PFSK-1 (cell line): Measurements from ENCODE around the gene NCKAP1.

ENCODE experiments used
- TAF1 ChIP-seq: IDR thresholded peaks from 2 replicates; pipeline ENCODE4 v1.6.1; 2012; ENCODE audit warnings: low read length, control low read depth, borderline replicate concordance; ENCODE audit not compliant: insufficient read depth
- TF ChIP-seq, protein P1 (sequence below), 2 experiments: IDR thresholded peaks; 2 replicates each; pipeline versions ENCODE4 v1.6.1 to v1.8.0; 2011 to 2012; ENCODE audit warnings: low read depth in 2 of 2, low read length in 2 of 2, control low read depth in 1 of 2, inconsistent platforms in 1 of 2, mild to moderate bottlenecking in 1 of 2, moderate library complexity in 1 of 2; ENCODE audit not compliant: insufficient read depth in 1 of 2

- no peak for TF ChIP-seq TAF1
- TF ChIP-seq, protein P1, sequence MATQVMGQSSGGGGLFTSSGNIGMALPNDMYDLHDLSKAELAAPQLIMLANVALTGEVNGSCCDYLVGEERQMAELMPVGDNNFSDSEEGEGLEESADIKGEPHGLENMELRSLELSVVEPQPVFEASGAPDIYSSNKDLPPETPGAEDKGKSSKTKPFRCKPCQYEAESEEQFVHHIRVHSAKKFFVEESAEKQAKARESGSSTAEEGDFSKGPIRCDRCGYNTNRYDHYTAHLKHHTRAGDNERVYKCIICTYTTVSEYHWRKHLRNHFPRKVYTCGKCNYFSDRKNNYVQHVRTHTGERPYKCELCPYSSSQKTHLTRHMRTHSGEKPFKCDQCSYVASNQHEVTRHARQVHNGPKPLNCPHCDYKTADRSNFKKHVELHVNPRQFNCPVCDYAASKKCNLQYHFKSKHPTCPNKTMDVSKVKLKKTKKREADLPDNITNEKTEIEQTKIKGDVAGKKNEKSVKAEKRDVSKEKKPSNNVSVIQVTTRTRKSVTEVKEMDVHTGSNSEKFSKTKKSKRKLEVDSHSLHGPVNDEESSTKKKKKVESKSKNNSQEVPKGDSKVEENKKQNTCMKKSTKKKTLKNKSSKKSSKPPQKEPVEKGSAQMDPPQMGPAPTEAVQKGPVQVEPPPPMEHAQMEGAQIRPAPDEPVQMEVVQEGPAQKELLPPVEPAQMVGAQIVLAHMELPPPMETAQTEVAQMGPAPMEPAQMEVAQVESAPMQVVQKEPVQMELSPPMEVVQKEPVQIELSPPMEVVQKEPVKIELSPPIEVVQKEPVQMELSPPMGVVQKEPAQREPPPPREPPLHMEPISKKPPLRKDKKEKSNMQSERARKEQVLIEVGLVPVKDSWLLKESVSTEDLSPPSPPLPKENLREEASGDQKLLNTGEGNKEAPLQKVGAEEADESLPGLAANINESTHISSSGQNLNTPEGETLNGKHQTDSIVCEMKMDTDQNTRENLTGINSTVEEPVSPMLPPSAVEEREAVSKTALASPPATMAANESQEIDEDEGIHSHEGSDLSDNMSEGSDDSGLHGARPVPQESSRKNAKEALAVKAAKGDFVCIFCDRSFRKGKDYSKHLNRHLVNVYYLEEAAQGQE (IDR thresholded peaks at IDR 0.05; ENCODE audit: insufficient read depth in 1 of 2, low read depth in 2 of 2, low read length in 2 of 2), result no peak
Observed at GRCh38 chr2:183059561-183059960, 21.3 kb upstream of the NCKAP1 start.
